GM19193 (cell line): ENCODE data around the gene NEK7.

Experiments
- POLR2A ChIP-seq: IDR thresholded peaks from 4 replicates; pipeline ENCODE4 v1.6.1; 2011; ENCODE audit not compliant: insufficient read depth, insufficient read length; ENCODE audit errors: extremely low read depth

NEK7 gene

GRCh38 chr1:198128533-198128932 lies 28.3 kb upstream of the NEK7 start:
- no peak for TF ChIP-seq POLR2A

- no peak for TF ChIP-seq POLR2A
Measured at GRCh38 chr1:198132060-198132781, 24.6 kb upstream of the NEK7 start.

DNA sequence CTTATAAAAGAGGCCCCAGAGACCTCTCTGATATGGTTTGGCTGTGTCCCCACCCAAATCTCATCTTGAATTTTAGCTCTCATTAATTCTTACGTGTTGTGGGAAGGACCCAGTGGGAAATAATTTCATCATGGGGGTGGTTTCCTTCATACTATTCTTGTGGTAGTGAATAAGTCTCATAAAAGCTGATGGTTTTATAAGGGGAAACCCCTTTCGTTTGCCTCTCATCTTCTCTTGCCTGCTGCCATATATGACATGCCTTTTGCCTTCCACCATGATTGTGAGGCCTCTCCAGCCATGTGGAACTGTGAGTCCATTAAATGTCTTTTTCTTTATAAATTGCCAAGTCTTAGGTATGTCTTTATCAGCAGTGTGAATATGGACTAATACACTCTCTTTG lies 22.5 kb upstream of the NEK7 start:
- TF ChIP-seq POLR2A: no peak

- no peak for TF ChIP-seq POLR2A
Measured at GRCh38 chr1:198135366-198135765, 21.4 kb upstream of the NEK7 start.

DNA sequence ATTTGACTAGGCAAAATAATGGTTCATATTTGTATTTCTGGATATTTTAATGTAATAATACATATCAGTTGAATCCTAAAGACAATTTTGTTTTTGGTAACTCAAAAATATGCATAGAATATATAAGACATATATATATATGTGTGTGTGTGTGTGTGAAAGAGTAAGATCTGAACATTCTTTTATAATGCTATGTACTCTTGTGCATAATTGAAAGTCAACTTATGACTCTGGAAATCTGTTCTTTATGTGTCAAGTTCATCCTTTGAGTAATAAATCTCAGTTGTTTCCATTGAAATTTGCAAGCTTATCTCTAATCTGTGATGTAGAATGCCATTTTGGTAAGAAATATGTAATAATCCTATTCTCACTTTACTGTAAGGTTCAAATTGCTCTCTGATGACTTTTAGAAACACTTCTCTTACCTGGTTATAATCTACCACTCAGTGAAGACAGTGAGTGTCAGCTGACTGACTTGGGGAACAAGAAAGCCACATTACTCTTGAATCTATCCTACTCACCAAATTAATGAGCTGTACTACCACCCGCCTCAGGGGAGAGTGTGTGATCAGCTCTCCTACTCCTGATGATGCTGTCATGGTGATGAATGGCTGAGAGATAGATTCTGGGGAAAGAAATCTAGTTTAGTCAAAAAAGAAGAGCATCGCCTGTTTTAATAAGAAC lies 15.0 kb upstream of the NEK7 start:
- TF ChIP-seq POLR2A: no peak

- no peak for TF ChIP-seq POLR2A
Measured at GRCh38 chr1:198143797-198144196, 13.0 kb upstream of the NEK7 start.

- TF ChIP-seq POLR2A: no peak
Measured at GRCh38 chr1:198147216-198147615, 9.6 kb upstream of the NEK7 start.

DNA sequence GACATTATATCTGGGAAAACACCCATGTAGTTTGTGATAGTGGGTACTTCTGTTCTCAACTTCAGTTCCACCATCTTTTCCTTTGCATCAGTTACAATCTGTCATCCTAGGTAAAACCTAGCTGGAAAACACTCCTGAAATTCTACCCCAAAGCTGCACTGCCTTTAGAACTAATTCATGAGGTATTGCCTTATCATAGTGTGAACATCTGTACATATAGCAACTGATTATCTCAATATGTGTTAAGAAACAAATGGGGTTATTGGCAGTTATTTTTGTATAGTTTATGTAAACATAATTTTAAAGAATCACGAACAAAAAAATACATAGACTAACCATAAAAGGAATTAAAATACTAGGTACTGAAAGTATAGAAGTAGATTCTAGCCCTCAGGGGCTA lies 6.4 kb upstream of the NEK7 start:
- no peak for TF ChIP-seq POLR2A

- TF ChIP-seq POLR2A: no peak
Measured at GRCh38 chr1:198151688-198152087, 5.1 kb upstream of the NEK7 start.

GRCh38 chr1:198153103-198153502 lies 3.7 kb upstream of the NEK7 start:
- TF ChIP-seq POLR2A: no peak

DNA sequence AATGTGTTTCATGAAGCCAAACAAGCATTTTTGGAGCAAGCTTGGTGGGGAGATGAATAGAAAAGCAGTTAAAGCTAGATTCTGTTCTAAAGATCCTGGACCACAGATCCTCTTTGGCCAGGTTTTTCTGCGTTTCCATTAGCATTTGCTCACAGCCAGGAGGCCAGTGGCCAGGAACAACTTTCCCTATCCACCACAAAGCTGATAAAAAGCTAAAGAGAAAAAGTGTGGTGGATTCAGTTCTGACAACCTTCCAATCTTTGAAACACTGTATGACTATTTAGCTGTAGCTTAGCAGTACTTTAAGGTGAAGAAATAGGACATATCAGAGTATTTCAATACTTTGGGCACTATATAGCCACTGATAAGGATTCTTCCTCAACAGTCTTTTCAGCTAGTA lies 3.0 kb upstream of the NEK7 start:
- no peak for TF ChIP-seq POLR2A

- no peak for TF ChIP-seq POLR2A
Measured at GRCh38 chr1:198155253-198155652, 1.5 kb upstream of the NEK7 start.

DNA sequence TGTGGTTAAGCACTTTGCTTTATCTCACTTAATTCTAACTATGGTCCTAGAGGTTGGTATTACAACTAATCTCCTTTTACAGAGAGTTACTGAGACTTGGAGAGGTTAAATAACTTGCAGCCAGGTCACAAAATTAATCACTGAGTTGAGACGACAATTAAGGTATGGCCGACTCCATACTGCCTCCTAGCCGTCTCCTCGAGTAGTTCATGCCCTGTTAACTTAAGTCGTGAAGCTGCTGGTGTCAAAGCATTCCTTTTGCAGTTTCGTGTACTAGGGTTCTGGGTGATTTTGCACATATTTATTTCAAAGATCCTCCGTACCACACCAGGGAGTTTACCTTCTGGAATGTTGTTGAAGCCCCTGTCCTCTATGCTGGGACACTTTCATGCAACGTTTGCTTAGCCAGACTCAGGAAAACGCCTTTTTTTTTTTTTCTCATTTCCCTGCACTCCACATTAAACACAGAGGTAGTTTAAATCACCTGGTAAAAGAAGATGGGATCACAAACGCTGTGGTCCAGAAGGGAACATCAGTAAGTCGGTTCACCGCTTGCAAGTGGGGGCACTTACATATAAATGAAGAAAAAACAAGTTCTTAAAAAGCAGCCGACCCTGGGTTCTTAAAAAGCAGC lies 570 bp upstream of the NEK7 start:
- no peak for TF ChIP-seq POLR2A

- TF ChIP-seq POLR2A: no peak
Measured at GRCh38 chr1:198157241-198157846, 546 bp downstream of the NEK7 start.

DNA sequence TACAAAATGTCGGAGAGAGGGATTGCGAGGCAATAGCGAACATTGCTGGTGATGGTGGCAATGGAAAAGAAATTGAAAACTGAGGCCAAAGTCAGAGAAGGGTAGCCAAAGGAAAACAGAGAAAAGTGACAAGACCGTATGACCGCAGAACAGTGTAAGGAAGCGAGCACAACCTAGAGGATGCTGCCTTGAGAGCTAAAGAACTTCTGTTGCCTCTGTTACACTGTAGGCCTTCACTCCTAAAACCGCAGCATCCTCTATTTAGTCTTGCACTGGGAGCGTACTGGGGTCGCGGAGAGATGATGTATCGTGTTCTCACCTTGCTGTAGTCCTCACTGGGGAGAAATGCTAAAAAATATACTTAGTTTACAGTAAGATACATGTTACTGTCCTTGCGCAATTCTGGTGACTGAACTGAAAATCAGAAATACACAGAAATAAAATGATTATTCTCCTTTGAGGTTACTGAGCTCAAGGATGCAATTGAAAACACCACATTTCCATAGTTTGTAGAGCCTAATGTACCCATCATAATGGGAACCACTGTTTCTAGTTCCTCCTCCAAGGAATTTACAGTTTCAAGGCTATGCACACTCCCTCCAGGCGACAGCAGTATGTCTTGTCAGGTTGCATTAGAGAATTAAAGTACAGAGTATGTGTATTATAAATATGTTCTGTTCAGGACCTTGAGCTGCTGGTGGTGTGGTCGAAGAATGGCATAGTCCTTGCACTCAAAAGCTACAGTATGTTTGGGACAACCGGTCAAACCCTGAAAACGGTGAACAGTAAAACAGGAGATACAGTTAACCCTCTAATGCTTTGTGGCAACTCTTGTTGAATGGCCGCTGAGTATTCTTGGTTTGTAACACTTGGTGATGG lies 1.3 kb downstream of the NEK7 start:
- TF ChIP-seq POLR2A: no peak

DNA sequence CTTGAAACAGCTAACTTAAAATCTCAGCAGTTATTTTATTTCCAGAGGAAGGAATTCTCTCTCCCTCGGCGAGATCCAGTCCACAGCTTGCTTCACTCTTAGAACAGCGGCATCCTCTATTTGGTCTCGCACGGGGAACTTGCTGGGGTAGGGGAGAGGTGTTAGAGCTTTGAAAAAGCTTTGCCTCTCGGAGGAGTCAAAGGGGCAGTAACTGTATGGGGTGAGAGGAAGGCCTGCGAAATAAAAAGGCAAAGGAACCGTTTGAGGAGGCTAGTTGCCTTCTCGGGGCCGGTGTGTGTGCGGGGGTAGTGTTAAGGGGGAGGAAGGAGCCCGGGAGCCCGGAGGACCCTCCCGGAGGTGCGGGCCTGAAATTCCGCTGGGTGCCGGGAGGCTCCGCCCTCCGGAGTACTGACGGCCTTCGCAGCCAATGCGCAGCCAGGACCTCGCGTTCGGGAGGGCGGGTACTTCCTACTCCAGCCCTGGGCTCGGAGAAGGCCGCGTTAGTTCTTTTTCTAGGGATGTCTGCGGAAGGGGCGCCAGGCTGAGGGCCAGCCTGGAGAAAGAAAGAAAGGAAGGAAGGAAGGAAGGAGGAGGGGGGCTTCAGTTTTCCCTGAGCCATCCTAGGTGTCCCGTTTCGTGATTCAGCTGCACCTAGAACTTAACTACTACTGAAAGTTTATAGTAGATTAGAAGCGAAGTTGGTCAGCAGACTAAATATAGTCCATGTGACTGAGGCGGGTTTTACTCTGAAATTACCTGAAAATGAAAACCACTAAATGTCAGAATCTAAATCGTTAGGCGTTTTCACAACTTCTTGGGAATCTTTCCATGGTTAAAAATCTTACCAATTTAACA lies 2.2 kb downstream of the NEK7 start:
- TF ChIP-seq POLR2A: peak; percentile 76
